IMR-90 (cell line): ENCODE measurements around the gene PGS1.

Experiments
- BHLHE40 ChIP-seq: fragments of 150-350 bp; IDR thresholded peaks from 2 replicates; pipeline ENCODE4 v1.6.1; 2016; ENCODE audit warnings: mild to moderate bottlenecking, low read depth, low read length
- CEBPB ChIP-seq: IDR thresholded peaks from 2 replicates; pipeline ENCODE4 v1.6.1; 2012; ENCODE audit warnings: low read depth, low read length, improper control_type of control experiment
- CTCF ChIP-seq: conservative IDR thresholded peaks from 2 replicates; pipeline ENCODE4 v1.5.1; 2012; ENCODE audit warnings: mild to moderate bottlenecking, low read depth, low read length, improper control_type of control experiment
- ELK1 ChIP-seq: fragments of 150-350 bp; IDR thresholded peaks from 2 replicates; pipeline ENCODE4 v1.6.1; 2016; ENCODE audit warnings: low read depth, mild to moderate bottlenecking, low read length, moderate library complexity, borderline replicate concordance
- MAFK ChIP-seq: IDR thresholded peaks from 2 replicates; pipeline ENCODE4 v1.6.1; 2012; ENCODE audit warnings: low read depth, low read length, improper control_type of control experiment
- MXI1 ChIP-seq: IDR thresholded peaks from 2 replicates; pipeline ENCODE4 v1.6.1; 2012; ENCODE audit warnings: low read depth, mild to moderate bottlenecking, low read length, moderate library complexity, borderline replicate concordance
- POLR2A ChIP-seq: IDR thresholded peaks from 2 replicates; pipeline ENCODE4 v1.6.1; 2012; ENCODE audit warnings: mild to moderate bottlenecking, low read depth, low read length
- RAD21 ChIP-seq: IDR thresholded peaks from 2 replicates; pipeline ENCODE4 v1.6.1; 2012; ENCODE audit warnings: low read length, improper control_type of control experiment
- RCOR1 ChIP-seq: IDR thresholded peaks from 2 replicates; pipeline ENCODE4 v1.6.1; 2012; ENCODE audit warnings: mild to moderate bottlenecking, low read length, improper control_type of control experiment; ENCODE audit not compliant: insufficient replicate concordance
- RFX5 ChIP-seq: IDR thresholded peaks from 2 replicates; pipeline ENCODE4 v1.8.0; 2012; ENCODE audit warnings: low read depth, mild to moderate bottlenecking, low read length, moderate library complexity
- SMC3 ChIP-seq: fragments of 150-350 bp; IDR thresholded peaks from 2 replicates; pipeline ENCODE4 v1.6.1; 2016; ENCODE audit warnings: low read depth, mild to moderate bottlenecking, antibody characterized with exemption, low read length, moderate library complexity

GRCh38 chr17:78393575-78393974 lies 15.1 kb downstream of the PGS1 start:
- no peak for TF ChIP-seq CTCF
- TF ChIP-seq RAD21: no peak
- no peak for TF ChIP-seq CEBPB
- no peak for TF ChIP-seq BHLHE40
- no peak for TF ChIP-seq MXI1
- no peak for TF ChIP-seq POLR2A
- no peak for TF ChIP-seq RFX5
- no peak for TF ChIP-seq MAFK
- TF ChIP-seq SMC3: no peak
- TF ChIP-seq RCOR1: no peak
- TF ChIP-seq ELK1: no peak
